Stimulated activated memory B cell treated with anti-CD40 and anti-IgM and Interleukin-4, amounts not matched to agents 10 μg/mL and 1 μg/mL and 100 μg/mL, for 72 hours (primary cell): ENCODE data around the gene ADM2.
A peak's percentile ranks its signal among the peaks of the same experiment; 100 is the strongest.

ENCODE experiments used
- ATAC-seq: fragments of 150-1000 bp; cut with Tn5 transposase; 2 replicates; pipeline ENCODE4 v1.10.0; 2021
- H3K27ac Mint-ChIP-seq: one replicate; pipeline ENCODE4 v1.8.0; 2022; ENCODE audit warnings: mild to moderate bottlenecking, mixed read lengths
- H3K27me3 Mint-ChIP-seq: one replicate; pipeline ENCODE4 v1.8.0; 2022; ENCODE audit warnings: mixed read lengths
- H3K36me3 Mint-ChIP-seq: one replicate; pipeline ENCODE4 v1.8.0; 2022; ENCODE audit warnings: mixed read lengths
- H3K4me1 Mint-ChIP-seq: one replicate; pipeline ENCODE4 v1.8.0; 2022; ENCODE audit warnings: mixed read lengths
- H3K4me3 Mint-ChIP-seq: one replicate; pipeline ENCODE4 v1.8.0; 2022; ENCODE audit warnings: mild to moderate bottlenecking, moderate library complexity, mixed read lengths
- H3K9me3 Mint-ChIP-seq: one replicate; pipeline ENCODE4 v1.8.0; 2022; ENCODE audit warnings: mixed read lengths

Gene ADM2

DNA sequence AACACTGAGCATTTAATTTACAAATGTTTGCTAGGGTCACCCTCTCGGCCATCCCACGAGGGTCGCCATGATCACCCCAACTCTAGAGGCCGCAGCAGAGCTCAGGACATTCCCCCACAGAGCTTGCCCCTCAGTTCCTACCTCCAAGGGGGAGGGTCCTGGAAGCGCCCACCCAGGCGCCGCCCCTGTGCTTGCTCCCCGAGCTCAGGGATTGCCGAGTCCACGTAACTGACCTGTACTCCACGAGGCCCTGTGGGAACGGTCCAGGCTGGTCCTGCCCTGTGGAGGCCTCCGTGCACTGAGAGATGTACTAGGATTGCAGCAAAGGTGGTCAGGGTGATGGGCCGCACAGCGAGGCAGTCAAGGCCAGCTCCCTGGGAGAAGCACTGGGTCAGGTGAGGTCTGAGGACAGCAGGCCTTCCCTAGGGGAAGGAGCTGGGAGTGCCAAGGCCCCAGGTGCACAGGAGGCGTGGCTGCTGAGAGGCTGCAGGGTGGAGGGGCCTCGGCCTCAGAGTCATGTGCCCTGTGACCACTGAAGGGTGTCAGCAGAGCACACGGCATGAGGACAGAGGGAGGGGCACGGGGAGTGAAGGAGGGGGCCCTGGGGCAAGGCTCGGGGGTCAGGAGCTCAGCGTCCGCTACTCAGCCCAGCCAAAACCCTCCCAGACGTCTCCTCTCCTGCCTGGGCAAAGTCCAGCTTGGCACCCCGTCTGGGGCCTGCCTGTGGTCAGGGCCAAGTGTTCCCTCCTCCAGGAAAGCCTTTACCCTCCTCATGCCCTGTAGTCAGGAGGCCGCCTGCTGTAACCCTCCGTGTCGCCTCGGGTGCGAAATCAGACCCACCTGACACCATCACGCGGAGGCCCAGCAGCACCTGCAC, 2.9 kb downstream of the ADM2 start:
- Mint-ChIP-seq H3K27me3 (peaks cover 15% of the 10 kb centered on the region), H3K4me3 (no peak overlapping the region), H3K27ac (no peak overlapping the region), H3K9me3 (no peaks in the 10 kb centered on the region), H3K4me1 (peaks cover 40% of the 10 kb centered on the region), H3K36me3 (no peaks in the 10 kb centered on the region)
- ATAC-seq = peak; percentile 24

GRCh38 chr22:50485221-50486131, 4.1 kb downstream of the ADM2 start:
- Mint-ChIP-seq H3K36me3 (no peaks in the 10 kb centered on the region), H3K9me3 (no peaks in the 10 kb centered on the region), H3K4me1 (peaks cover 34% of the 10 kb centered on the region), H3K27ac (peak overlapping the region; percentile 69), H3K27me3 (peaks cover 3% of the 10 kb centered on the region), H3K4me3 (no peak overlapping the region)
- ATAC-seq = no peak

- H3K4me3 Mint-ChIP-seq = no peak within 1 kb of the TSS
- H3K4me1 Mint-ChIP-seq = peaks cover 42% of the 10 kb centered on the region
- no peak for ATAC-seq
- peak within 1 kb of the TSS; percentile 69 for H3K27ac Mint-ChIP-seq
- H3K9me3 Mint-ChIP-seq = no peaks in the 10 kb centered on the region
- no peaks in the 10 kb centered on the region for H3K27me3 Mint-ChIP-seq
- no peaks in the 10 kb centered on the region for H3K36me3 Mint-ChIP-seq
Observed at GRCh38 chr22:50486561-50487289, 5.4 kb downstream of the ADM2 start, which contains the start of gene MIOX. Gene MIOX (plus strand): TSS chr22:50486859. CDS start chr22:50486898, 39 bp downstream.

GRCh38 chr22:50487290-50488005, 6.1 kb downstream of the ADM2 start:
- H3K36me3 Mint-ChIP-seq = no peaks in the 10 kb centered on the region
- H3K9me3 Mint-ChIP-seq = no peaks in the 10 kb centered on the region
- H3K4me1 Mint-ChIP-seq = peaks cover 42% of the 10 kb centered on the region
- ATAC-seq = peak; percentile 29
- H3K4me3 Mint-ChIP-seq = no peak overlapping the region
- H3K27me3 Mint-ChIP-seq = no peaks in the 10 kb centered on the region
- H3K27ac Mint-ChIP-seq = peak overlapping the region; percentile 69

- Mint-ChIP-seq H3K27ac (no peak overlapping the region), H3K36me3 (no peaks in the 10 kb centered on the region)
Observed at GRCh38 chr22:50488006-50488677, 6.8 kb downstream of the ADM2 start.

GRCh38 chr22:50488886-50489285, 7.5 kb downstream of the ADM2 start:
- Mint-ChIP-seq H3K4me1 (peaks cover 35% of the 10 kb centered on the region), H3K4me3 (no peak overlapping the region), H3K36me3 (no peaks in the 10 kb centered on the region), H3K9me3 (no peaks in the 10 kb centered on the region), H3K27me3 (no peaks in the 10 kb centered on the region), H3K27ac (no peak overlapping the region)
- no peak for ATAC-seq

More at GRCh38 chr22:50488006-50488677, 6.8 kb downstream of the ADM2 start:
- no peaks in the 10 kb centered on the region for H3K9me3 Mint-ChIP-seq
- peaks cover 39% of the 10 kb centered on the region for H3K4me1 Mint-ChIP-seq
- H3K27me3 Mint-ChIP-seq = no peaks in the 10 kb centered on the region
- H3K4me3 Mint-ChIP-seq = no peak overlapping the region
- ATAC-seq = peak; percentile 3

- ATAC-seq = no peak
- Mint-ChIP-seq H3K36me3 (no peaks in the 10 kb centered on the region), H3K4me1 (peaks cover 28% of the 10 kb centered on the region), H3K4me3 (no peak overlapping the region), H3K27me3 (no peaks in the 10 kb centered on the region), H3K9me3 (no peaks in the 10 kb centered on the region), H3K27ac (no peak overlapping the region)
Observed at GRCh38 chr22:50489363-50490243, 8.3 kb downstream of the ADM2 start.

- Mint-ChIP-seq H3K9me3 (no peaks in the 10 kb centered on the region), H3K36me3 (no peaks in the 10 kb centered on the region), H3K27ac (no peak overlapping the region), H3K4me1 (peaks cover 26% of the 10 kb centered on the region), H3K27me3 (no peaks in the 10 kb centered on the region), H3K4me3 (no peak overlapping the region)
- ATAC-seq = peak; percentile 28
Observed at GRCh38 chr22:50490531-50491308, 9.4 kb downstream of the ADM2 start.

DNA sequence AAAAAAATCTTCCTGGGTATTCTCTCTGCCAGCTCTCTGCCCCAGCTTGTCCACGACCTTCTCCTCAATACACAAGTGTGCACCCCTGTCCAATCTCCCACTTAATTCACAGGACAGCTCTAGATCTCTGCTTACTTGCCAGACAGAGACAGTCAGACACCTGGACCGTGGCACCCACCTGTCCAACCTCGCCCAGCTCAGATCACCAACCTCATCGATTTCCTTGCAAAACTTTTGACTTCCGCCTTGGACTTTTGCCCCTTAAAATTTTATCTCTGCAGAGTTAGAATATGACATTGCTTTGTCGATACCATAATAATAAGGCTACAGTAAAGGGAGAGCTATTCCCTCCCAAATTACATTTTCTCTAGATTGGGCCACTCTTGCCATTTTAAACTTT, 15.8 kb downstream of the ADM2 start:
- Mint-ChIP-seq H3K4me1 (peaks cover 14% of the 10 kb centered on the region), H3K27me3 (no peaks in the 10 kb centered on the region), H3K4me3 (no peak overlapping the region), H3K27ac (no peak overlapping the region), H3K9me3 (no peaks in the 10 kb centered on the region), H3K36me3 (no peaks in the 10 kb centered on the region)
- ATAC-seq = no peak

DNA sequence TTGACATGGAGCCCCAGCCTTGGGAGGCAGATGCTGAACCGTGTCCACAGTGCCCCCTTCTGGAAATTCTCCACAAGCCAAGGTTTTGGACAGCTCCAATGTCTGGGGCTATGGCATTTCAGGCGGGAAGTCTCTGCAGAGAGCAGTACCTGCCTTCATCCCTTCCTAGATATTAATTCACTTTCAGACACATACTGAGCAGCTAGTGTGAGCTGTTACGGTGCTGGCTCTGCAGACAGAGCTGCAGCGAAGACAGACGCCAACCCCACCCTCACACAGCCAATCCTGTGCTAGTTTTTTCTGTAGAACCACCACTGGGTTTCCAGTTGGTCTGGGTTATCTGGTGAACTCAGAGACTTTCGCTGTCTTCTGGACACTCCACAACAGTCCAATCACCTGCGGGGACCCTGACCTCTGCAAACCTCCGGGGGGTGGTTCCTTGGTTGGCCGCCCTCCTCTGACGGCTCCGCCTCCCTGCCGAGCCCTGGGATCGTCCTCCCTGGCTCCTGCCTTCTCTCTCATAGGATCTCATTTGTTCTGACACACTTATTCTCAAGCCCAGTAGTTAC, 17.1 kb downstream of the ADM2 start:
- peak overlapping the region; percentile 29 for H3K27ac Mint-ChIP-seq
- ATAC-seq = peak; percentile 88
- no peaks in the 10 kb centered on the region for H3K36me3 Mint-ChIP-seq
- H3K27me3 Mint-ChIP-seq = no peaks in the 10 kb centered on the region
- H3K4me1 Mint-ChIP-seq = peaks cover 14% of the 10 kb centered on the region
- H3K4me3 Mint-ChIP-seq = no peak overlapping the region
- H3K9me3 Mint-ChIP-seq = no peaks in the 10 kb centered on the region

GRCh38 chr22:50500452-50500851, 19.1 kb downstream of the ADM2 start:
- no peaks in the 10 kb centered on the region for H3K27me3 Mint-ChIP-seq
- no peak overlapping the region for H3K27ac Mint-ChIP-seq
- ATAC-seq = no peak
- peaks cover 14% of the 10 kb centered on the region for H3K4me1 Mint-ChIP-seq
- H3K4me3 Mint-ChIP-seq = no peak overlapping the region
- H3K9me3 Mint-ChIP-seq = no peaks in the 10 kb centered on the region
- H3K36me3 Mint-ChIP-seq = peaks cover 2% of the 10 kb centered on the region

DNA sequence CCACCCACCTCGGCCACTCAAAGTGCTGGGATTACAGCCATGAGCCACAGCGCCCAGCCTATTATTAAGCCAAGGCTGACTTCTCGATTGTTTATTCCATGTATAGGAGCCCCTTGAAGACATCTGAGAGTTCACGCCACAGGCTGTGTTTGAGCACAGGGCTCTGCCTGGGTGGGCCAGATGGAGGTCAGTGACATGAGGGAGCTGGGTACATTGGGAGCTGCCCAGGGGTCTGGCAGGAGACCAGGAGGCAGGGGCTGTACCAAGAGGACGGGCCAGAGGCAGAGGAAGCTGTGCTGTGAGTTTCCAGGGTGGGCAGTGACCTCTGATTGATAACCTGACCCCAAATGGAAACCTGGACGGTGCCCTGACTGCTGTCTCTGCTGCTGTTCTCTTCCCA, 20.8 kb downstream of the ADM2 start:
- H3K4me3 Mint-ChIP-seq = no peak overlapping the region
- H3K9me3 Mint-ChIP-seq = no peaks in the 10 kb centered on the region
- H3K27me3 Mint-ChIP-seq = no peaks in the 10 kb centered on the region
- peaks cover 26% of the 10 kb centered on the region for H3K4me1 Mint-ChIP-seq
- no peak overlapping the region for H3K27ac Mint-ChIP-seq
- ATAC-seq = no peak
- peaks cover 8% of the 10 kb centered on the region for H3K36me3 Mint-ChIP-seq
